CD4-positive, alpha-beta T cell treated with Interleukin-15 for 4 hours (primary cell): ENCODE measurements around the gene HIC2.
"Not testable (repeated sequence)": the region's sequence is repeated elsewhere in the genome, so short reads cannot be mapped to it uniquely, and the experiment has no call there.

Experiments used
- DNase-seq: peaks from one replicate; pipeline ENCODE4 v3.0.0-alpha.2; 2020; ENCODE audit warnings: low spot score

HIC2 gene

DNA sequence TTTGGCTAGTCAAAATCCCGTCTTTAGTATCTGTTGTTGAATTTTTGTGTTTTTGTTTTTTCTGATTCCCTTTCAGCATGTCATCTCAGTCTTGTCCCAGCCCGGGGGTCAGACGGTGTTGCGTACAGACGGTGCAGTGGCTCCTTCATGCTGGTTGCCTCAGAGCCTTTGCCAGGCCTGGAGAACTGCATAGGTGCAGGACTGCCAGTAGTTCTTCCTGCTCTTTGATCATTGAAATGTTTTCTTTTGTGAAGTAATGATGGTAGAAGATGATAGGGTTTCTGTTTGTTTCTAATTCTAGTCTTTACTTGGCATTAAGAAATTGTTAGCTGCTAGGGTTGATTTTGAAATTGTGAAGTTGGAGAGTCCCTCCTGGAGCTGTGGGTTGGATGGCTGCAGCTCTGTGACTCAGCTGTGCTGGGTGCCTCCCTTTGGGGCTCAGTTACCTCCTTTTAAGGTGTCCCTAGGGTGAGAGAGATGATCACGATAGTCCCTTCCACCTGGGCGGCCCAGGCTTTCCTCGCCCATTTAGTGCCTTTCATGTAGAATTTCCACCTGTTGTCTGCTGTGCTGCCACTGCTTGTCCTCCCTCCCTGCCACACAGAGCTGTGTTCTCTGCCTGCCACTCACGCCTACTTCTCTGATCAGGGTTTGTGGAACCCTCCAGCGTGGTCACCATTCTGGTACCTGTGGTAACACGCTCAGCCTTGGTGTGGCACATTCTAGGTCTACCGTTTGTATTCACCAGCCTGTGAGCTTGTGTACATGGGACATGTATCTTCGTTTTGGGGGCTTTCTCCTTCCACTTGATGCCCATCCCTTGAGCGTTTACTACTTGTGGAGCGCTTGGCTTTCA, 17.4 kb downstream of the HIC2 start:
- DNase-seq, result not testable (repeated sequence)

DNA sequence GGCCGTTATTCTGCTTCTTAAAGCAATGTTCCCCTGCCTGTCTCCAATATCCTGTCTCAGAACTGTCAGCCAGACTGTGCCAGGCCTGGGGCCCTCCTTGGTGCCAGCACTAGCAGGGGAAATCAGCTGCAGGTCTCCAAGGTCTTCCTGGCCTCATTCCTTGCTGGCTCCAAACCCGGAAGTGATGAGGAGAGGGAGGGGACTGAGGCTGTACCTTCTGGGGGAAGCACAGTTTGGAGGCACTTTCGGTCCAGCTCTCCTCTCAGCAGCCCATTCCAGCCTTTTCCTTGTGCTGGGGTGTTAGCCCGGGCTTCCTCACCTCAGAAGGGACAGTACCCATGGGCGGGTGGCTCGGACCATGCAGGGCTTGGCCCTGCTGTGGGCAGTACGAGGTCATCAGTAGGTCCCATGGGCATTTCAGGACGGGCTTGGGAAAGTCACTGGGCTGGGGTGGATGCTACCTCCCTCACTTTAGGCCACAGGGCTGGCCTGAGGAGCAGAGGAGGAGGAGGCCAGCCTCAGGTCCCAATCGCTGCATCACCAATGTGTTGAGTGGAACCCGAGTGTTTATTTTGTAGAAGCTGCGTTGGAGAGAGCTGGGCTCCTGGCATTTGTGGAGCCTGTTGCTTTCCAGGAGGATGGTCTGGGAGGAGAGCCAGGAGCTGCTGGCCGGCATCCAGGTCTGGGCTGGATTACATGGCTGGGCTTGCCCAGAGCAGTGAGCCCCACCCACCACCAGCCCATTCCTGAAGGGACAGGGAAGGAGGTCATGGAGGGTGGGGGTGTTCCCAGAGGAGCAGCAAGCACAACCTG, 19.0 kb downstream of the HIC2 start:
- not testable (repeated sequence) for DNase-seq

GRCh38 chr22:21438013-21438412, 20.8 kb downstream of the HIC2 start:
- not testable (repeated sequence) for DNase-seq

DNA sequence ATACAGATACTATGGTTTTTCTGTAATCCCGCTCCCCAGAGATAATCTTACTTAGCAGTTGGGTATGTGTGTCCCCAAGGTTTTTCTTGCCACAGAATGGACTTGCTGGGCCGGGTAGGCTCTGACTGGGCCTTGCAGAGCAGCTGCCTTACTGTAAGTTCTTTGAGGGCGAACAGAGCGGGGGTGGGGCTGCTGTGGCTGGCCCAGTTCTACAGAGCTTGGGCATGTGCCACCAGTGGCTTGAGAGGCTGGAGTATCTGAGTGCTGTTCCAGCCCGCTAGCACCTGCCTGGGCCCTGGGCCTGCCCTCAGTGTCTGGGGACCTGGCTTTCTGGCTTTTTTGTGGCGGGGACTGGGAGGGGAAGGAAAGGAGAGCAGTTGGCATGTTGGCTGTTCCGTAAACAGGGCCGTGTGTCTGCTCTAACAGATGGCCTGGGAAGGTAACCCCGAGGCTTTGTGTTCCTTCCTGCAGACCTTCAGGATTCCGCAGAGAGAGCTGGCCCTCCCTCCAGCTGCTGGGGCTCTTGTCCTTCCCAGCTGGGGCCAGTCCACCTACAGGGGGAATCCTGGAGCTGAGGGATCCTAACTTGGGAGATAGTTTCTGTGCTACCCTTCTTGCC, 23.0 kb downstream of the HIC2 start:
- DNase-seq, result not testable (repeated sequence)

GRCh38 chr22:21440676-21441075, 23.5 kb downstream of the HIC2 start:
- DNase-seq, result not testable (repeated sequence)

GRCh38 chr22:21441170-21441569, 24.0 kb downstream of the HIC2 start:
- not testable (repeated sequence) for DNase-seq

GRCh38 chr22:21442123-21442522, 25.0 kb downstream of the HIC2 start:
- not testable (repeated sequence) for DNase-seq

GRCh38 chr22:21442646-21443045, 25.5 kb downstream of the HIC2 start:
- not testable (repeated sequence) for DNase-seq

DNA sequence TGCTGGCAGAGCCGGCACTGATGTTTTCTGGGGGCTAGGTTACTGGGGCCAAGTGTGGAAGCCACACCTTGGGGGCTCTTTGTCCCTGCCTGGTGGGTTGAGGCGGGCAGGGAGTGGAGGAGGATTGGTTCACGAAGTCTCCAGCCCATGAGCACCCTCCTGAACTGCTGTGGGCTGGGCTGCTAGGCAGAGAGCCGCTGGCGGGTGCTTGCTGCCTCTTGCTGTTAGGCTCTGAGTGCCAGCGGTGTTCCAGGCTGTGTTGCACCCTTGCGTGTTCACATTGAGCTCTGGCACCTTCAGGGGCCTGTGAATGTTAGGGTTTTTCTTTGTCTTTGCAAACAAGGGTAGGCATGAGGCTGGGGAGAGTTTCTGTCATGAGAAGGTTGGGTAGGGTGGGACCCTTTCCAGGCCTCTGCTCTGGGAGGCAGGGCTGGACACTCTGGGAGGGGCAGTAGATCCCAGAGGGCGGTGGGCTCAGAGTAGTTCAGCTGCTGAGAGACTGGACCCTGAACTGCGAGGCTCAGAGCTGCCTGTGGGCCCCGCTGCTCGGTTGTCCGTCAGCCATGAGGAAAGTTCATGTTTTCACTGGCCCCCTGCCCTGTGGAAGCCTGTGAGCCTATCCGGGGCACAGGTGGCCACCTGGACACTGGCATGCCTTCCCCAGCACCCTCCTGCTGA, 26.0 kb downstream of the HIC2 start:
- no peak for DNase-seq

- DNase-seq, result no peak
Observed at GRCh38 chr22:21443735-21444421, 26.7 kb downstream of the HIC2 start.

- DNase-seq, result no peak
Observed at GRCh38 chr22:21444701-21445436, 27.7 kb downstream of the HIC2 start.

- DNase-seq, result no peak
Observed at GRCh38 chr22:21445437-21446127, 28.4 kb downstream of the HIC2 start.

DNA sequence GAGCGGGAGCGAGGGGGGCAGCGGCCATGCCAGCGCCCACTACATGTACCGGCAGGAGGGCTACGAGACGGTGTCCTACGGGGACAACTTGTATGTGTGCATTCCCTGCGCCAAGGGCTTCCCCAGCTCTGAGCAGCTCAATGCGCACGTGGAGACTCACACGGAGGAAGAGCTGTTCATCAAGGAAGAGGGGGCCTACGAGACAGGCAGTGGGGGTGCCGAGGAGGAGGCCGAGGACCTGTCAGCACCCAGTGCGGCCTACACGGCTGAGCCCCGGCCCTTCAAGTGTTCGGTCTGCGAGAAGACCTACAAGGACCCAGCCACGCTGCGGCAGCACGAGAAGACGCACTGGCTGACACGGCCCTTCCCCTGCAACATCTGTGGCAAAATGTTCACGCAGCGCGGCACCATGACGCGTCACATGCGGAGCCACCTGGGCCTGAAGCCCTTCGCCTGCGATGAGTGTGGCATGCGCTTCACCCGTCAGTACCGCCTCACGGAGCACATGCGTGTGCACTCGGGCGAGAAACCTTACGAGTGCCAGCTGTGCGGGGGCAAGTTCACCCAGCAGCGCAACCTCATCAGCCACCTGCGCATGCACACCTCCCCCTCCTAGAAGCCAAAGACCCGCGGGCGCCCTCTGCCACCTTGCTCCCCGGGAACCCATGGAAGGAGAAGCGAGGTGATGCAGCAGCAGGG, 29.1 kb downstream of the HIC2 start:
- DNase-seq, result no peak

- DNase-seq, result no peak
Observed at GRCh38 chr22:21446827-21447690, 29.9 kb downstream of the HIC2 start.

DNA sequence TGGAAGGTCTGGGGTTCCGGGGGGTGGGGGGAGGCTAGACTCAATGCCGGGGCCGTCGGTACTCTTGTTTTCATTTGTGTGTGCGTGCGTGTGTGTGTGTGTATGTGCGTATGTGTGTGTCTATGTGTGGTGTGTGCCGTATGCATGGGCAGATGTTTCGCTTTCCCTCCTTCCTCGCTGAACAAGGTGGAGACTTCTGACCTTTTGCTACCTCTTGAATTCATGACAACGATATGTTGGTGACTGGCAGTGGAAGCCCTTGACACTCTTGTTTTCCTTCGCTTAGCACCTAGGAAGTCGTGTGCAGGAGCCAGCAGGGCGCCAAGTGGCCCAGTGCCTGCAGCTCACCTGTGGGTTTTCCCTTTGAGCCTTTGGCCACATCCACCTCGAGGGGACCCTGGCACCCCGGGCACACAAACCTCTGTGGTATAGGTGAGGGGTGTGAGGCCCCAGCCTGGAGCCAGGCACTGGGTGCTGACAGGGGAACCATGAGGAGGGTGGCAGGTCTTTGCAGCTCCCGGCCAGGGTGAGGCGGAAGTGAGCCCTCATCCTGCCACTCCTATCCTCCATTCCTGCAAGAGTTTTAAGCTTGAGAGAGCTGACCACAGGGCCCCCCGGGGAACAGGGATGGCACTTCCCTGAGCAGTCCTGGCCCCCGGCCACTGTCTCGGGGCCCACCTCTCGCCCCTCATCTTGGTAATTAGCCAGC, 30.7 kb downstream of the HIC2 start:
- DNase-seq, result no peak

DNA sequence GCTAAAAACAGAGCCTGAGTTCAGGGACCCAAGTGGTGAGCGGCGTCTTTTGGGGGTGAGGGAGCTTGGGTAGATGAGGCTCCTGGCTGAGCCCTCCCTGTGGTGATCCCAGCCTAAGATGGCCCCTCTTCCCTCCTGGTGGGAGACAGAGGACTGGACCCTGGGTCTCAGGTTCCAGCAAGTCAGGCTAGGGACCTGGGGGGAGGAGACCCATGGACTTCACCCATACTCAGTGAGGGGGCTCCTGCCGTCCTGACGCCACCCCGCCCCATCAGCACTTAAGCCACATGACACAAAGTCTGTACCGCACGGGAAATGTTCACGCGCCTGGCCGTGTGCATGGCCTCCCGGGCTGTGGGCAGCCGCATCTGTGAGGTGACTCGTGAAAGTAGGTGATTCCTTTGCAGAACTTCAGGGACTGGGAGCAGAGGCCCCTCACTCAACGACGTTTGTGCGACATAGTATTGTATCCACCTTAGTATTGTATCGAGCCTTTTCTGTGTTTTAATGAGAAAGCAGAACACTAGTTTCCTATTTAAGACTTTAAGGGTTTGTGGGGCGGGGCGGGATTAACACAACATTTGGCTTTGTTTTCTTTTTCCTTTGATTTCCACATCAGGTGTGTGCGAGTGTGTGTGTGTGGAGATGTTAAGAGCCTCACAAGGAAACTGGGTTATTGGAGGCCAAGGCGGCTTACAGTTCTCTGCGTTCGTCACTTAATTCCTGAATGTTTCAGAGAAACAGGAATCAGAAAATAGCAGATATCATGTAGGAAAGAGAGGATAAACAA, 31.7 kb downstream of the HIC2 start:
- DNase-seq, result no peak
